ENCODE measurements around the gene UNC13A.

DNA sequence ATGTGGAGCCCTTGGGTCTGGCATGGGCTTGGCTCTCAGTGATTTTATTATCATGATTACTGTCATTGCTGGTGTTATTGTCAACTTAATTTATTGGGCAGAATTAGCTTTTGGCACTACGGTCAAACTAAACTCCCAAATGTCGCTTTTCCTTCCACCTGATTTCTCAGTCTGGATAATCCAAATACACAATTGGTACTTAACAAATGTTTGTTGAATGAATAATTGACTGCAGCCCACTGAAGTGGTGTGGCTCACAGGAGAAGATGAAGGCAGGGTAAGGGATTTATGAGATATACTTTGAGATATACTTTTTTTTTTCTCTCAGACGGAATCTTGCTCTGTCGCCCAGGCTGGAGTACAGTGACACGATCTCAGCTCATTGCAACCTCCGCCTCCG lies 131.2 kb downstream of the UNC13A start:
- TF ChIP-seq, protein P1, sequence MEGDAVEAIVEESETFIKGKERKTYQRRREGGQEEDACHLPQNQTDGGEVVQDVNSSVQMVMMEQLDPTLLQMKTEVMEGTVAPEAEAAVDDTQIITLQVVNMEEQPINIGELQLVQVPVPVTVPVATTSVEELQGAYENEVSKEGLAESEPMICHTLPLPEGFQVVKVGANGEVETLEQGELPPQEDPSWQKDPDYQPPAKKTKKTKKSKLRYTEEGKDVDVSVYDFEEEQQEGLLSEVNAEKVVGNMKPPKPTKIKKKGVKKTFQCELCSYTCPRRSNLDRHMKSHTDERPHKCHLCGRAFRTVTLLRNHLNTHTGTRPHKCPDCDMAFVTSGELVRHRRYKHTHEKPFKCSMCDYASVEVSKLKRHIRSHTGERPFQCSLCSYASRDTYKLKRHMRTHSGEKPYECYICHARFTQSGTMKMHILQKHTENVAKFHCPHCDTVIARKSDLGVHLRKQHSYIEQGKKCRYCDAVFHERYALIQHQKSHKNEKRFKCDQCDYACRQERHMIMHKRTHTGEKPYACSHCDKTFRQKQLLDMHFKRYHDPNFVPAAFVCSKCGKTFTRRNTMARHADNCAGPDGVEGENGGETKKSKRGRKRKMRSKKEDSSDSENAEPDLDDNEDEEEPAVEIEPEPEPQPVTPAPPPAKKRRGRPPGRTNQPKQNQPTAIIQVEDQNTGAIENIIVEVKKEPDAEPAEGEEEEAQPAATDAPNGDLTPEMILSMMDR (IDR thresholded peaks at IDR 0.05), result no peak
- no peak for TF ChIP-seq POLR2A (IDR thresholded peaks at IDR 0.05)
